Measurements from ENCODE around the gene SH3BP2.
A peak's percentile ranks its signal among the peaks of the same experiment; 100 is the strongest.

SH3BP2 gene

GRCh38 chr4:2835978-2836377 is 43.1 kb downstream of the SH3BP2 start:
- DNase-seq = no peak

DNA sequence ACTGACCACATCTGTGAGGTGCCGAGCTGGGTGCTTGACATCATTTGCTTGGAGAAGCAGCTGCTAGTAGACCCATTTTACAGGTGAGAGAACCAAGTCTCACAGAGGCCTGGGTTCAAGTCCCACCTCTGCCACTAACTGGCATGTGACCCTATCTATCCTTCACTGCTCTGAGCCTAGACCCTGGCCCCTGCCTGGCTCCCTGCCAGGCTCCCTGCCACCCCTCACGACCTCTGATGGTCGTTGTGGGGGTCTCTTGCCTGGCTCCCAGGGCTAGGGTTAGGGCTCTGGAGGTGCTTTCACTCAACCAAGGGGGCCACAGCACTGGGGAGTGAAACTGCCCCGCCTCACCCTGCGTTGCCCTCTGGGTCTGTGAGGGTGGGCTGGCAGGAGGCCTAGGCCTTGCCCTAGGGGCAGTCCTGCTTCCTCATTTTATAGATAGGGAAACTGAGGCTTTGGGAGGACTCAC is 43.5 kb downstream of the SH3BP2 start:
- DNase-seq = no peak

GRCh38 chr4:2837110-2837903 is 44.4 kb downstream of the SH3BP2 start:
- DNase-seq = no peak

DNA sequence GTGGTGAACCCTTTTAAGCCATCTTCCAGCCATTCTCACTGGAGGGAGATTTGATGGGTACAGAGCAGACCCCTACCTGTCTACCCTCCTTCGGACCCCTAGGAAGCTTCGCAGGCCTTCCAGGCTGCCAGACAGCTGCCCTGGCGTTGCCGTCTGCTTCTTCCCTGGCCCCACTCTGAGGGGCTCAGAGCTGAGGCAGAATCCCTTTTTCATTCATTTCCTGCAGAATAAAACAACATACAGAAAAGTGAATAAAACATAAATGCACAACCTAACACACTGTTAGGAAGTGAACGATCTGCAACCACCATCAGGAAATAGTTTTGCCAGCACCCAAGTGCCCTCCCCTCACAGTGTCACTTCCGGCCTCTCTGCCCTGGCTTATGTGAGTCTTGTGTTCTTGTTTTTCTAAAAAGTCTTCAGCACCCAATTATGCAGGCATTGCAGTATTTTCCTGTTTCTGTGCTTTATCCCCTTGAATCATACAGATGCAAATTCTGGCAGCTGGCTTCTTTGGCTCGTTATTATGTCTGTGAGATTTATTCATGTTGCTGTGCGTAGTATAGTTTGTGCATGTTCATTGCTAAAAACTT is 45.1 kb downstream of the SH3BP2 start:
- DNase-seq = peak; percentile 63

DNA sequence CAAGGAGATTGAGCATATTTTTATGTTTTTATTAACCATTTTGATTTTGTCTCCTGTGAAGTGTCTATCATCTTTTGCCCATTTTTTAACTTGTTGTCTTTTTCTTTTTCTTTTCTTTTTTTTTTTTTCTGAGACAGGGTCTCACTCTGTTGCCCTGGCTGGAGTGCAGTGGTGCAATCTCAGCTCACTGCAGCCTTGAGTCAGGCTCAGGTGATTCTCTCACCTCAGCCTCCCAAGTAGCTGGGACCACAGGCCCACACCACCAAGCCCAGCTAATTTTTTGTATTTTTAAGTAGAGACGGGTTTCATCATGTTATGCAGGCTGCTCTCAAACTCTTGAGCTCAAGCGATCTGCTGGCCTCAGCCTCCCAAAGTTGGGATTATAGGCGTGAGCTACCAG is 46.2 kb downstream of the SH3BP2 start:
- DNase-seq = no peak

DNA sequence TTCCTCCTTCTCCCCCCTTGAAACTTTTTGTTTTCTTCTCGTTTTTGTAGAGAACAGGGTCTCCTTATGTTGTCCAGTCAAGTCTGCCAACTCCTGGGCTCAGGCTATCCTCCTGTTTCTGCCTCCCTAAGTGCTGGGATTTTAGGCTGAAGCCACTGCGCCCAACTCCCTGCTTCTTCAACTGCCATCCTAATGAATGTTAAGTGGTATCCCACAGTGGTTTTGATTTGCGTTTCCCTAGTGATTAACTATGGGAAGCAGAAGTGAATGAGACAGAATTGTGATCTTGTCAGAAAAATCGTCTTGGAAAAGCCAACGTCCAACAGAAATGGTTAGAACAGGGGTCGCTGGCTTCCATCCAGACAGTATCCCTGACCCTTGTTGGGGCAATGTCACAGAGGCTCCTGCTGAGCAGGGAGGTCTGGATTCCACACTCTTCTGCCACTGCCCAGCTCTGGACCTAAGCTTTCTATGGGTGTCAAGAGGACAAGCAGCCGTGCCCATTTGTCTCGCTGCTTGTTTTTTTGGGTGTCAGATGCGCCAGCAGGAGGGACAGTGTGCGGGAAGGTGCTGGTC is 49.9 kb downstream of the SH3BP2 start:
- no peak for DNase-seq

DNA sequence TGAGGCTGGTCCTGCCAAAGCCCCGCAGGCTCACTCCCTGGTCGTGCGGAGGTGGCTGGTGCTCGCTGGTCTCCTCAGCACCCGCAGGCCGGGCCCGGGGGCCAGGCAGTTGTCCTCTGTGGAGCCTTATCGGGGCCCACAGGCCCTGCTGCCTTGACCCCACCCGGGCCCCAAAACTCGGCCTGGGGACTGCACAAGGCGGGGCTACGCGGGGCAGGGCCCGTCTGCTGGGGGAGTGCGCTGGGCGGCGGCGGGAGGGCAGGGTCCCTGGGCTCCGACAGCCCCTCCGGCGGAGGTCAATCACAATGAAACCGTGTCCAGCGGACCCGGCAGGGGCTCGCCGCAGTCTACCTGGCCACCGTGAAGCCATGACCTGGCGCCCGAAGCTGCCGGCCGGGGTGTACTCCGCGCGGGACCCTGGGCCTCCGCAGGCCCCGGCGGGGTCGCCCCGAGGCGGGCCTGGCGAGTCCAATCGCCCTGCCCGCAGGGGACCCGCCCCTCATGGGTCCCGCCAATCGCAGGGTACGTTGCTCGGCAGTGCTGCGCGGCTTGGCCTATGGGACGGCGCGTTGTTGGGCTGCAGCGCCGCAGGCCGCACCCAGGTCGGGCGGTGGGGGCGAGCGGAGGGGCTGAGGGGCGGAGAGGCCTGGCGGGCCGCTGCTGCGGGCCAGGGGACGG is 50.5 kb downstream of the SH3BP2 start, which contains the start of gene ADD1:
Gene ADD1 (plus strand): TSS at position 582 of the 678 bp plus-strand sequence. CDS start 32,072 bp downstream, outside the sequence.
- peak; percentile 91 for DNase-seq

DNA sequence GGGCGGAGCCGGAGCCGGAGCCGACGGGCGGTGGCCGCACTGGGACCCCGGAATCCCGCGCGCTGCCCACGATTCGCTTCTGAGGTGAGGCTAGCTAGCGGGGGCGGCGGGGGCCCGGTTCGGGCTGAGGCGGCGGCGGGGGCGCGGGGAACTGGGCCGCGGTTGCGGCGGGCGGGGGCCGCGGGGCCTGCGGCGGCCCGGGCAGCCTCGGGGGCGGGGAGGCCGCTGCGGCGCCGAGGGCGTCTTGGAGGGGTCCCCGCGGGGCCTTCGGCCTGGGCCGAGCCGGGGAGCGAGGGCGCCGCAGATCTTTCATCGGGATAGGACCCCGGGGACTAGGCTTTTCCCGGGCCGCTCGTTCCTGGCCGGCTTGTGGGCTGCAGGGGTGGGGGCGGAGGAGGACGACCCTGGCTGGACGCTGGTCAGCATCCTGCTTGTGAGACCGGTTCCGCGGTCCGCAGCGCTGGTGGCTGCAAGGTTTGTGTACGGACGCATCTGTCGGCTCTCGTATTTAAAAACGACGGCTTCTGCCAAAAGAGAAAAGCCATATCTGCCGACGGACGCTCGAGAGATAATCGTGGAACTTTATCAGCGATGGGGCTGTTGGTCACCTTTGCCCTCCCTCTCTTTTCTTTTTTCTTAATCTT is 51.2 kb downstream of the SH3BP2 start:
- no peak for DNase-seq

GRCh38 chr4:2846172-2846571 is 53.3 kb downstream of the SH3BP2 start:
- no peak for DNase-seq

DNA sequence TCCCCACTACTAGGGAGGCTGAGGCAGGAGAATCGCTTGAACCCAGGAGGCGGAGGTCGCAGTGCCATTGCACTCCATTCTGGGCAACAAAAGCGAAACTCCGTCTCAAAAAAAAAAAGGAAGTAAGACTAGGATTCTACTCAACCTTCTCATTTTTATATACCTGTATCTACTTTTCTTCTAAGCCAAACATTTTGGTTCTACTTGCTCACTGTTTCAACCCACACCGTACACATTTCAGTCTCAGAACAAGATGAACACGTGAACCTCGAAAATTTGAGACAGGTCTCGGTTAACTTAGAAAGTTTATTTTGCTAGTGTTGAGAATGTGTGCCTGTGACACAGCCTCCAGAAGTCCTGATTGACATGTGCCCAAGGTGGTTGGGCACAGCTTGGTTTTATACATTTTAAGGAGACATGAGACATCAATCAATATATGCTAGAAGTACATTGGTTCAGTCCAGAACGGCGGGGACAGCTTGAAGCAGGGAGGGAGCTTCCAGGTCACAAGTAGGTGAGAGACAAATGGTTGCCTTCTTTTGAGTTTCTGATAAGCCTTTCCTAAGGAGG is 54.5 kb downstream of the SH3BP2 start:
- no peak for DNase-seq

DNA sequence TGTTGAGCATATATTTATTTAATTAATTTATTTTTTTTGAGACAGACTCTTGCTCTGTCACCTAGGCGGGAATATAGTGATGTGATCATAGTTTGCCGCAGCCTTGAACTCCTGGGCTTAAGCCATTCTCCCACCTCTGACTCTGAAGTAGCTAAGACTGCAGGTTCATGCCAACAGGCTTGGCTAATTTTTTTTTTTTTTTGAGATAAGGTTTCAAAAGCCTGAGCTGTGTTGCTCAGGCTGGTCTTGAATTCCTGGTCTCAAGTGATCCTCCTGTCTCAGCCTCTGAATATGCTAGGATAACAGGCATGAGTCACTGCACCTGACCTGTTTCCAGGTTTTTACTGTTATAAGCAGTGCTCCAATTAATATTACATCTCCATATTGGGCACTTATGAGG is 55.6 kb downstream of the SH3BP2 start:
- DNase-seq = no peak

DNA sequence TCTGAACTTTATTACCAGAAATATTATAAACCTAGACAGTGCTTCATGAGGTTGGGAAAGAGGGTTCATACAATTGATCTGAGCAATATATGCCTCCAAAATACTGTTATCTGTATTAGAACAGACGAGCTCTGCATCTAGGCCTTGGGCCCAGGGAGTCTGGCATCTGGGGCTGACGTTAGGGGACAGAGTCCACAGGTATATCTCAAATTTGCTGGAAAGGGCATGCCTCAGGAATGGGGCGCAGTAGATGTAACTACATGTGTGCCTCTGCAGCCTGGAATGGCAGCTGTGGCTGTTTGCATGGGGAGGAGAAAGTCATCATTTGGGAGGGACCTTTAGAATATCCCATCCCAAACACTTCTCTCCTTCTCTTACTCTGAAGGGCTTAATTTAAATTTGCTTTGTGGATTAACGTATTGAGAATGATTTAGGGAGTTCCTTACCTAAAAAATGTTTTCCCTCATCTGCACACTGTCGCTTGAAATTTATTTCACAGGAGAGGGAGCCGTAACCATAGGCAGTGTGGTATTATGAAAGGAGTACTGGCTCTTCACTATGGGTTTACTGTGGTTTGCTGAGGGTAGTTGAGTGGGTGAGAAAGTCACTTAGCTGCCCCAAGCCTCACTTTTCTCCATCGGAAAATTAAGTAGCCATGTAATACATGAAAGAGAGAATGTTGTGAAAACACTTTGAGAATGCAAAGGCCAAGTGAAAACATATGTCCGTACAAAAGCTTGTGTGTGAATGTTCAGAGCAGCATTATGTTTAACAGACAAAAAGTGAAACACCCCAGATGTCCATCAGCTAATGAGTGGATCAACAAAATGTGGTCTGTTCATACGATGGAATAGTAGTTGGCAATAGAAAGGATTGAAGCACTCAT is 56.6 kb downstream of the SH3BP2 start:
- no peak for DNase-seq

- peak; percentile 34 for DNase-seq
These were observed 58.3 kb downstream of the SH3BP2 start for GRCh38 chr4:2850966-2851798.

DNA sequence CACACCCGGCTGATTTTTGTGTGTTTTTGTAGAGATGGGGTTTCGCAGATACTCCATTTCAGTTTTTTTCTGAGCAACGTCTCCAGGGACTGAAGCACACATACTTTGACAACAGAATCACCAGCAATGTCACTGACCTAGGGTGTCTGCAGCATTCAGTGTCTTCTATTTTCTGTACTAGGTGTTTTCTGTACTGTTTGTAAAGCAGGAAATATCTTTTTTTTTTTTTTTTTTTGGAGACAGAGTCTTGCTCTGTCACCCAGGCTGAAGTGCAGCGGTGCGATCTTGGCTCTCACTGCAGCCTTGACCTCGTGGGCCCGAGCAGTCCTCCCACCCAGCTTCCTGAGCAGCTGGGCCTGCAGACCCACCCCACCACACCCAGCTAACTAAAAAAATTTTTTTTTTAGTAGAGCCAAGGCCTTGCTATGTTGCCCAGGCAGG is 59.6 kb downstream of the SH3BP2 start:
- no peak for DNase-seq

- no peak for DNase-seq
These were observed 62.7 kb downstream of the SH3BP2 start for GRCh38 chr4:2855584-2855983.

- DNase-seq = no peak
These were observed 63.4 kb downstream of the SH3BP2 start for GRCh38 chr4:2856266-2856665.

- no peak for DNase-seq
These were observed 64.6 kb downstream of the SH3BP2 start for GRCh38 chr4:2857349-2857927.

DNA sequence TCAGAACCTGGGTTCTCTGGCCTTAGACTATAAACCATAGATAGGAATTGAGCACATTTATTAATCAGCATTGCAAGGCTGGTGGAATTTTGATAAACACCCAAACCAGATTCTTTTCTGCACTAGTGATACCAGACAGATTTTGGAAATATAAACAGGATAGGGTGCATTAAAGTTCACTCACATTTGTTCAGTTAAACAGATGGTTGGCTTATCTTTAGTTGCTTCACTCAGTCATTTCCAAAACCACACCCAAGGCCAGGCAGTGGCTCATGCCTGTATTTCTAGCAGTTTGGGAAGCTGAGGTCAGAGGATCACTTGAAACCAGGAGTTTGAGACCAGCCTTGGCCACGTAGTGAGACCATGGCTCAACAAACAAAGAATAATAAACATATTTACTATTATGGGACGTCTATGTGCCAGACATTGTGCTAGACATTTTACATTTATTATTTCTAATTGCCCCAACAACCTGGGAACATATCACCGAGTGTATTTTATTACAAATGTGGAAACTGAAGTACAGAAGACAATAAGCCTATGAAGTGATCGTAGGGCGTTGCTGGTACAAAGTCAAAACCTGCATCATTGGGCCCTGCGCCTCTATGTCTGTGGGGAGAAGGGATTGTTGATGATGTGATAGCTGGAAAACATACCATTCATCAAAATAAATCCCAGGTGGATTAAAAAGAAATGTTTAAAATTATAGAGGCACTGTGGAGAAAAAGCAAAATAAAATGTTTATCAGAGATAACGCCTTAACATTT is 65.7 kb downstream of the SH3BP2 start:
- no peak for DNase-seq

DNA sequence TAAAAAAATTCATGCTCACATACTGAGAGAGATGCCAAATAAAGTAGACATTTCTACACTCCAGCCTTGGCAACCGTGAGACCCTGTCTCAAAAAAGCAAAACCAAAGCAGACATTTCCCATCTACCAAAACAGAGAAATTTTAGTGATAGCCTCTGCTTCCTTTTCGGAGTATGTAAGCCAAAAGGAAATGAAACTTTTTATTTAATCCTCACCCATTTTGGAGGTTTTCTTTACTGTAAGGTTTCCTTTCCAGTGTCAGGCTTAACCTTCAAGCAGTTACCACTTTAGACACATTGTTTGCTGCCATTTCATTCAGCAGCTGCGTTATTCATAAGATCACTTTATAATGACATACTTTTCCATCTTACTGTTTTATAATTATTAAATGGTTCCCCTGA is 66.6 kb downstream of the SH3BP2 start:
- DNase-seq = no peak
